GM21390 (cell line): ENCODE data around the gene ZNF140.

Experiments
- ATAC-seq: cut with Tn5 transposase; IDR thresholded peaks from one replicate; pipeline ENCODE4 v1.9.1; 2021; ENCODE audit not compliant: unreplicated experiment

Gene ZNF140

DNA sequence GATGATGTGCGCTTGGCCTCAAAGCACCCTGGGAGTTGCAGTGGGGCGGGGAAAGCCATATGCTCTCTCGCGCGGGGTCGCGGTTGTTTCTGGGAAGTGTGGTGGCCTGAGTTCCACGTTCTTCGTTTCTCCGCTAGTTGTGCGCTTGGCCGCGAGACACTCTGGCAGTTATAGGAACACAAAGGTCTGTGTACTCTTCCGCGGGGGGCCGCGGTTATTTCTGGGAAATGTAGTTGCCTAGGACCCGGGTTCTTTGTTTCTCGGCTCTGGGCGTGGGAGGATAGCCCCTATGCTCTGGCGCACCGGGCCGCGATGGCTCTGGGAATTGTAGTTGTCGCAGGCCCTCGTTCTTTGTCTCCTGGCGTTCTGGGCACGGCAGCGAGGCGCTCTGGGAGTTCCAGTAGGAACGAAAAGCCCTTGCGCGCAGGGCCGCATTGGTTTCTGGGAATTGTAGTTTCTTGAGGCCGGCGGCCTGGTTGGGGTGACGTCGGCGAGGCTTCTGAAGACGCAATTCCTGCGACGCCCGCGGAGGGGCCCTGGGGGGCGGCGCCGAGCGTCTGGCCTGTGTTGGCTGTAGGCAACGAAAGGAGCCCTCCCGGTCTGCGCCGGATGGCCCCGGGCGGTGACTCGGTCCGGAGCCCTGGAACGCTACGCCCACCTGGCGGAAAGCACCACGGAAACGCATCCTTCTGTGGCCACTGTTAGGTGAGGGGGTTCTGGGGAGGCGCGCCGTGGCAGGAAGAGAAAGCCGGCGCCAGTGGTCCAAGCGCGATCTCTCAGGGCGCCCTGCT is at the start of gene ZNF140:
Gene ZNF140 (plus strand): TSS at position 556 of the 791 bp plus-strand sequence. CDS start 398 bp downstream, outside the sequence.
- ATAC-seq = peak; percentile 66

DNA sequence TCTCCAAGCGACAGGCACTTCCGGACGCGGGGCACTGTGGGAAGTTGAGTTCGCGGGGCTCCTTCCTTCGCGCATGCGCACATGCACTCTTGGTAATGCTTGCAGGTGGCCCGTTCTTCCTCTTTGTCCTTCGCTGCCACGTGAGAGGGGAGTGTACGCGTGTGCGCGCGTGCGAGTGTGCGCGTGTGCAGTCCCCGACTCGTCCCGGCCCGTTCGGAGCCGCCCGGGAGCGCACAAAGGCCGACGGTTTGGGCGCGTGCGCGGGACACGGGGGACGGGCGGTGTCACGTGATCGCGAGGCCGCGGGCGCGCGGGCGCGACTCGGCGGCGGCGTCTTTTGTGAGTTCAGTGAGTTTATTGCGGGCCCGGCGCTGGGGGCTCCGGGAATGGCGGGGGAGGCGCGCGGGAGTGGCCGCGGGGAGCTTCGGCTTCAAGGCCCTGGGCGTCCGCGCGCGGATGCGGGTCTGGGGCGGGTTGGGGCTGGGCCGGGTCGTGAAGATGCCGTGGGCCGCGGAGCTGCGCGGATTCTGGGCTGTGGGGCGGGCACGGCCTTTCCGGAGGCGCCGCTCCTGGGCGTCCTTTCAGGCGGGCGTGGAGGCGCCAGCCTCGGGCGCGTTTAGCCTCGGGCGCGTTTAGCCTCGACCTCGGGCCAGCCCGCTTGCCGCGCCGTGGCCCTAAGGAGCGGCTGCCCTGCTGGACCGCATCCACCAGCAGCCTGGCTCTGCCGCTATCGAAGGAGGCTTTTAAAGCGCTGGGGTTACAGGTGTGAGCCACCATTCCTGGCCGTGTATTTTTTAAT is 43.3 kb upstream of the ZNF140 start, which contains the start of gene ZNF84:
Gene ZNF84 (plus strand): TSS at position 303 of the 799 bp plus-strand sequence. CDS start 3,959 bp downstream, outside the sequence.
- ATAC-seq = peak; percentile 95

DNA sequence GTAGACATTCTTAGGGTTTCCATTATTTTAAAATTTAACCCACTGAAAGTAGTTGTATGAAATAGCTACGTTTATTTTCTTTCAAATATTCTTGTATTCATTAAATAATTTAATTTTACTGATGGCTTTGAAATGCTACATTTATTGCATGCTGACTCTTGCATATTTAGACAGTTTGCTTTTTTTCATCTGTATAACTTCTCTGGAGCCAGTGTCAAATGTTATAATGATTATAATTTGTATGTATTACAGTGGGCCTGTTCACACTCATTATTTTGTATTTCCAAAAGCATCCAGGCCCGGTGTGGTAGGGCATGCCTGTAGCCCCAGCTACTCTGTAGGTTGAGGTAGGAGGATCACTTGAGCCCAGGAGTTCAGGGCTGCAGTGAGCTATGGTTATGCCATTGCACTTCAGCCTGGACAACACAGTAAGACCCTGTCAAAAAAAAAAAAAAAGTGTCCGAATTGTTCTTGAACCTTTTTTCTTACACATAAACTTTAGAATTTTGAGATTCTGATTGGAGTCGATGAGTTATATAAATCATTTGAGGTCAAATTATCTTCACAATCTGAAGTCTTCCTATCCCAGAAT is 42.5 kb upstream of the ZNF140 start:
- ATAC-seq = no peak

DNA sequence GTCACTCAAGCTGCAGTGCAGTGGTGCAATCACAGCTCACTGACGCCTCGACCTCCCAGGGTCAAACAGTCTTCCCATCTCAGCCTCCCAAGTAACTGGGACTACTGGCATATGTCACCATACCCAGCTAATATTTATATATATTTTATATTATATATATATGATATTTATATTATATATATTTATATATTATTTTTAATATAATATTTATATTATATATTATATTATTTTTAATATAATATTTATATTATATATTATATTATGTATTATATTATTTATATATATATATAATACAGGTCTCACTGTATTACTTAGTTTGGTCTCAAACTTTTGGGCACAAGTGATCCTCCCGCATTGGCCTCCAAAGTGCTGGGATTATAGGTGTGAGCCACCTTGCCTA is 34.0 kb upstream of the ZNF140 start:
- ATAC-seq = no peak

DNA sequence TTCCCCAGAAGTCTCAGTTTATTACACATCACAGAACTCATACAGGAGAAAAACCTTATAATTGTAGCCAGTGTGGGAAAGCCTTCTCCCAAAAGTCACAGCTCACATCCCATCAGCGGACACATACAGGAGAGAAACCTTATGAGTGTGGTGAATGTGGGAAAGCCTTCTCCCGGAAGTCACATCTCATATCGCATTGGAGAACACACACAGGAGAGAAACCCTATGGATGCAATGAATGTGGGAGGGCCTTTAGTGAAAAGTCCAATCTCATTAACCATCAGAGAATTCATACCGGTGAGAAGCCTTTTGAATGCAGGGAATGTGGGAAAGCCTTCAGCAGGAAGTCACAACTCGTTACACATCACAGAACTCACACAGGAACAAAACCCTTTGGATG is 23.3 kb upstream of the ZNF140 start:
- no peak for ATAC-seq

DNA sequence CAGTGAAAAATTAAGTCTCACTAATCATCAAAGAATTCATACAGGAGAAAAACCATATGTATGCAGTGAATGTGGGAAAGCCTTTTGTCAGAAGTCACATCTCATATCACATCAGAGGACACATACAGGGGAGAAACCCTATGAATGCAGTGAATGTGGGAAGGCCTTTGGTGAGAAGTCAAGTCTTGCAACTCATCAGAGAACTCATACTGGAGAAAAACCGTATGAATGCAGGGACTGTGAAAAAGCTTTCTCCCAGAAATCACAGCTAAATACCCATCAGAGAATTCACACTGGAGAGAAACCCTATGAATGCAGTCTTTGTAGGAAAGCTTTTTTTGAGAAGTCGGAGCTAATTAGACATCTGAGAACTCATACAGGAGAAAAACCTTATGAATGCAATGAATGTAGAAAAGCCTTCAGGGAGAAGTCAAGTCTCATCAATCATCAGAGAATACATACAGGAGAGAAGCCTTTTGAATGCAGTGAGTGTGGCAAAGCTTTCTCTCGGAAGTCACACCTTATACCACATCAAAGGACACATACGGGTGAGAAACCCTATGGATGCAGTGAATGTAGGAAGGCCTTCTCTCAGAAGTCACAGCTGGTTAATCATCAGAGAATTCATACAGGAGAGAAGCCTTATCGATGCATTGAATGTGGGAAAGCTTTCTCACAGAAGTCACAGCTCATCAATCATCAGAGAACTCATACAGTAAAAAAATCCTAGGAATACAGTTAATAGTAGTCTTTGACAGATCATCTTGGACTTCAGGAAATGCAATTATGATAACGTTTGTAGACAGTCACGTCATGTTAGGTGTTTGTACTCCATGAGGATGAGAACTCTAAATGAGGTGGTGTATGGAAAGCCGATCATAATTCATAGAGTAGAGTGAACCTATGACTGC is 22.3 kb upstream of the ZNF140 start:
- ATAC-seq = no peak

DNA sequence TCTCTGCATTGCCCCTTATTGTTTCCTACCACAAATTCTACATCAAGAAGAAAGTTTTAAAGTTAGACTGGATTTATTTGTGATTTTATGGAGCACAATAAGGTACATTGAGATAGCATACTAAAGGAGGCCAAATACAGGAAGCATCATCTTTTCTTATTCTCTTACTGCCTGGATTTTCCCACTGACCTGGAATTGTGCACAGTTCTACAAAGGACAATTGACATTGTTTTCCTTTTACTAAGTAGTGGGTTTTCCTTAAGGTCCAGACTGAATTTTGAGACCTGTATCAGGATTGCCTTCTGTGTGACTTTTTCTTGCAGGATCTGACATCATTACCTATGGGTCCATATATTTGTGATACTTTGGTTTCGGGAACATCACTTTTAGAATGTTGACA is 18.8 kb upstream of the ZNF140 start:
- ATAC-seq = no peak

DNA sequence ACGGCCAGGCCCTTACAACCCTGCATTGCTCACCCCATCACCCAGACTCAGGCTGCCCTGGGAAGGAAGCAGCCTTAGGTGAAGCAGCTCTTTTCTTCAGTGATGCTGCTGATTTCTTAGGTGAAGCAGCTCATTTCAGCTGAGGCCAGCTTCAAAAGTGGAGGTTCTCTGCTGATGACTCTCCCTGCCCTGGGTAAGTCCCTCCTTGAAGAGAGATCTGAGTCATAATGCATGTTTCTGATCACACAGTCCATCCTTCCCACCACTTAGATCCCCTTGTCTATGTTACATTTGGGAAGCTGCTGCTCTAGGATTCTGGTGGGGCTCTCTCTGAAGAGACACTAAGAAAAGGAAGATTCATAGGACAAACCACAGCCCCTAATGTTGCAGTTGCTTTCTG is 17.2 kb upstream of the ZNF140 start:
- no peak for ATAC-seq

DNA sequence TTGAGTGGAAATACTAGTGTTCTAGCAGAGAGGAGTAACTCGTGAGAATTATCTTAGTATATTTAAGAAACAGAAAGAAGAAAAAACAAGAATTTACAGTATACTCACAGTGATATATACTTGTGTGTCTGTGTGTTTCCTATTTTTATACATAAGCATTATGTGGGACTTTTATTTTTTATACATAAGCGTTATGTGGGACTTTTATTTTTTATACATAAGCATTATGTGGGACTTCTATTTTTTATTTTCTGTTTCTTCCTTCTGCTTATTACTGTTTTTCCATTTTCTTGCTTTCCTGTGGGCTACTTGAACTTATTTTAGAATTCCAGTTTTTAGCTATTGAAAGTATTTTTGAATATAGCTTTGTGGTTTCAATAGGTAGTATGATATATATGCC is 6.9 kb upstream of the ZNF140 start:
- no peak for ATAC-seq

DNA sequence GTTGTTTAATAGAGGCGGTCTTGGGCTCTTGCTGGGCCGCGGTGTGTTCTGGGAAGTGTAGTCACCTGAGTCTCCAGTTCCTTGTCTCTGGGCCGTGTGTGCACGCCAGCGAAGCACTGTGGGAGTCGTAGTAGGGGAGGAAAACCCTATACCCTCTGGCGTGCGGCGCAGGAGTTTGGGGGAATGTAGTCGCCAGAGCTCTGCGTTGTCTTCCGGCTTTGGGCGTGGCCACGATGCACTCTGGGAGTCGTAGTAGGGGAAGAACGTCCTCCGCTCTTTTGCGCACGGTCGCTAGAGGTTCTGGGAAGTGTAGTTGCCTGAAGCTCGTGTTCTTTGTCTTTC is 726 bp upstream of the ZNF140 start:
- ATAC-seq = peak; percentile 78

DNA sequence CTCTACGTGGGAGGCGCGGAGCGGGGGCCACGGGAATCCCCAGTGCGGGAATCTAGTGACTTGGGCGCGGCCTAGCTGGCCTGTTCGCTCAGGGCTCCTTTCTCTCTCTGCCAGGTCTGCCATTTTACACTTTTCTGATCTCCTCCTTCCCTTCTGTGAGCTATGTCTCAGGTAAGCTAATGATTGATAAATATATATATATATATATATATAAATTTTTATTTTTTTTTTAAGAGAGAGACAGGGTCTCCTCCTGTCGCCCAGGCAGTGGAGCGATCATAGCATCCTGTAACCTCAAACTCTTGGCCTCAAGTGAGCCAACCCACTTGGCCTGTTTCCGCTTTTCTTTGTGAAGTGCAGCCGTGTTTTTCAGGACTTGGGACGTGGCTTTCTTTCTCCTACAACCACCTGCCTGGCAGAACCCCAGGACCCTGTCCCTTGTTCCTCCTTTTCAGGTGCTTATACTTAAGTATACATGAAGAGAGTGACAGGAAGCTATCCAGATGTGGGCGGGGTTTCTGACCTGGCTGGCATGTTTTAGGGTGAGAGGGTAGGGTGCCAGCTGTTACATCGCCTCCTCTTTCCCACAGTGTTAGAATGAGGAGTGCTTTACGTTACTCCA is 547 bp downstream of the ZNF140 start:
- ATAC-seq = no peak

DNA sequence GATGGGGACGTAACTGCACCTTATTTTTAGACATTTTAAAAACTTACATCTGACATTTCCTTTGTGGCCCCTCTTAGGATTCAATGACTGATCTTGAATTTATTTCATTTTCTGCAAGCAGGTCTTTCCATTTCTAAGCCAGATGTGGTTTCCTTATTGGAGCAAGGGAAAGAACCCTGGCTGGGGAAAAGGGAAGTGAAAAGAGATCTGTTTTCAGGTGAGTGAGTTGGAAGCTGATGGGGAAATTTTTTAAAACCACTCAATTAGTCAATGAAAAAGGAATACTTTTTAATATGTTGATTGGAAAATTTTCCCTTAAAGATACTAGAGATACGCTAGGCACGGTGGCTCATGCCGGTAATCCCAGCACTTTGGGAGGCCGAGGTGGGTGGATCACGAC is 2.6 kb downstream of the ZNF140 start:
- no peak for ATAC-seq

DNA sequence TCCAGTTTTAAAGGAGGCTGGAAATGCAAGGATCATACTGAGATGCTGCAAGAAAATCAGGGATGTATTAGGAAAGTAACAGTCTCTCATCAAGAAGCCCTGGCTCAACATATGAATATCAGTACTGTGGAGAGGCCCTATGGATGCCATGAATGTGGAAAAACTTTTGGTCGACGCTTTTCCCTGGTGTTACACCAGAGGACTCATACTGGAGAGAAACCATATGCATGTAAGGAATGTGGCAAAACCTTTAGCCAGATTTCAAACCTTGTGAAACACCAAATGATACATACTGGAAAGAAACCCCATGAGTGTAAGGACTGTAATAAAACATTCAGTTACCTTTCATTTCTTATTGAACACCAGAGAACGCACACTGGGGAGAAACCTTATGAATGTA is 24.9 kb downstream of the ZNF140 start:
- no peak for ATAC-seq

DNA sequence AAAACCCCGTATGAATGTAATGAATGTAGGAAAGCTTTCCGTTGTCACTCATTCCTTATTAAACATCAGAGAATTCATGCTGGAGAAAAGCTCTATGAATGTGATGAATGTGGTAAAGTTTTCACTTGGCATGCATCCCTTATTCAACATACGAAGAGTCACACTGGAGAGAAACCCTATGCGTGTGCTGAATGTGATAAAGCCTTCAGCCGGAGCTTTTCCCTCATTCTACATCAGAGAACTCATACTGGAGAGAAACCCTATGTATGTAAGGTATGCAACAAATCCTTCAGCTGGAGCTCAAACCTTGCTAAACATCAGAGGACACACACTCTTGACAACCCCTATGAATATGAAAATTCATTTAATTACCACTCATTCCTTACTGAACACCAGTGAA is 25.5 kb downstream of the ZNF140 start:
- no peak for ATAC-seq

DNA sequence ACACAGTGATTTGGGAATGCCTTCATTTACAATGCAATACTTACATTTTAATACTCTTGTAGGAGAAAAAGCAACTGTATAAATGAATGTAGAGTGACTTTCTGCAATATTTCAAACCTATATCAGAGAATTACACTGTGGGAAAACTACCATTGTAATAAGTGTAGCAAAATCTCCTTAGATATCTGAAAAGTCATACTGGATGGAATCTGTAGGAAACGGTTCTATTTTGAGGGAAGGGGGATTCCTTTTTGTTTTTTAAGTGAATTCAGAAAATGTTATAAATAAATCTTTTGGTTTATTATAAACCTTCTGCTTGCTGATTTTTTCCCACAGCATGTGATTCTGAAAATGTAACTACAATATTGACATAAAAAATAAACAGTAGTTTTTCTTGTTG is 26.4 kb downstream of the ZNF140 start:
- no peak for ATAC-seq

DNA sequence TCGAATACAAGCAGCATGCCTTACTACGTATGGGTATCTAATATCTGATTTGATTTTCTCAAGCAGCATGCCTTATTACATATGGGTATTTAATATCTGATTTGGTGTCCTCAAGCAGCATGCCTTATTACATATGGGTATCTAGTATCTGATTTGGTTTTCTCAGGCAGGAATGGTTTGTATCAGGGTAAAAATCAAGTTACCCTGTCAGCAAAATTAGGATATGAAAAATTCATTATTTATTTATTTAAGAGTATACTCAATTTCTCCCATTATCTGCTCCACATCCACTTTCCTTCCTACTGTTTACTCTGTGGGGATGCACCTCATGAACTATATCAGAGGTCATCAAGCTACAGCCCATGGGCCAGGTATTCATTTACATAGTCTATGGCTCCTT is 27.4 kb downstream of the ZNF140 start:
- ATAC-seq = no peak

DNA sequence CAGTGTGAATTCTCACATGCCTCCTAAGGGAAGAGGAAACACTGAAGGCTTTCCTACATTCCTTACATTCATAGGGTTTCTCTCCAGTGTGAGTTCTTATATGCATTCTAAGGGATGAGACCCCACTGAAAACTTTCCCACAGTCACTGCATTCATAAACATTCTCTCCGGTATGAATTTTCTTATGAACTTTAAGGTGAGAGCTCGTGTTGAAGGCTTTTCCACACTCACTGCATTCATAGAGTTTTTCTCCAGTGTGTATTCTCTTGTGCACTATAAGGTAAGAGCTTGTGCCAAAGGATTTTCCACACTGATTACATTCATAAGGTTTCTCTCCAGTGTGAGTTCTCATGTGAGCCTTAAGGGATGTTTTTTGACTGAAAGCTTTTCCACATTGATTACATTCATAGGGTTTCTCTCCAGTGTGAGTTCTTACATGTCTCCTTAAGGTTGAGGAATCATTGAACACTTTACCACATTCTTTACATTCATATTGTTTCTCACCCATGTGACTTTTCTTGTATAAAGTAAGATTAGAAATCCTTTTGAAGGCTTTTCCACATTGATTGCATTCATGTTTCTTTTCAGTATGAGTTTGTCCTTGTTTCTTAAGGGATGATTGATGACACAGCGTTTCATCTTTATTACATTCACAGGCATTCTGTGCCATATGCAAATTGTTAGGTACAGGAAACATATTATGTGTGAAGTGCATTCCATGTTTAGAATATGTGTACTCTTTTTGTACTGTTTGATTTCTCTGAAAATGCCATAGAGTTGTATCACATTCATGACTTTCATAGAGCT is 39.9 kb downstream of the ZNF140 start:
- no peak for ATAC-seq

DNA sequence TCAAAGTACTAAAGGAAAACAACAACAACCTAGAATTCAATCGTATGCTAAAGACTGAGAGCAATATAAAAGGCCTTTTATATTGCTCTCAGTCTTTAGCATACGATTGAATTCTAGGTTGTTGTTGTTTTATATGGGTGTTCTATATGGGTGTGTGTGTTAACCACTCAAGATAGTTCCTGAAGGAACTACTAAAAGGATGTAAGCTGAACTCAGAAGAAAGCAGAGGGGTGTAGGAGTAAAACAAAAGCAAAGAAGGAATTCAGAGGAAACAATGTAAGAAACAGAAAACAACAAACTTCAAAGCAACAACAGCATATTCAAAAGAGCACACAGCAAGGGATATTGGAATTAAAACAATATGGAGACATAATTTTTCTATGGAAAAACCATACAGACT is 44.0 kb downstream of the ZNF140 start:
- no peak for ATAC-seq

DNA sequence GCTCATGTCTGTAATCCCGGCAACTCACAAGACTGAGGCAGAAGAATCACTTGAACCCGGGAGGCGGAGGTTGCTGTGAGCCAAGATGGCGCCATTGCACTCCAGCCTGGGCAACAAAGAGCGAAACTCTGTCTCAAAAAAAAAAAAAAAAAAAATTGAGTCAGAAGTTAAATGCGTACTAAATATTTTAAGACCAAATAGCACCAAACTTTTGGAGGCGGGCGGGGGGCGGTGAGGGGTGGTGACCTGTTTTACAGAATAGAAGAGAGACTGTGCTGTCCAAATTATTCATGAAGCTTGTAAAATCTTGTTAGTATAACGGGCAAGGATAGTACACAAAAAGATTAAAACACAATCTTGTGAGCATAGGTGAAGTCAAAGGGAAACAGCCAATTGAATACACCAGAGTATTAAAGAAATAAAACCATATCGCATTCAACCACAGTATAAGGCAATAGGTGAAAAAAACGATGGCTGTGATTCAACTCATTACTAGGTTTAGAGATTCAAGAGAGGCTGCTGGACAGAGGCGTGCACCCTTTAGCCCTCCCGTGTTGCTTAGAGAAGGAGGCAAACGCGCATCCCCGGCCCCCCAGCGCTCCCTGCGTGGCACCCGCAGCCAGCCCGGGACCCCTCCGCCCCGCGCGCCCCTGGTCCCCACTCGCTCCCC is 48.8 kb downstream of the ZNF140 start:
- ATAC-seq = no peak
